ENCODE data around the gene DCAF8L2.
"Not testable (repeated sequence)": the region's sequence is repeated elsewhere in the genome, so short reads cannot be mapped to it uniquely, and the experiment has no call there.

The DCAF8L2 gene

GRCh38 chrX:27728291-27728690 is 138.1 kb downstream of the DCAF8L2 start:
- H3K27ac ChIP-seq = no peak overlapping the region
- no peak for TF ChIP-seq CTCF (conservative IDR thresholded peaks at IDR 0.05)

GRCh38 chrX:27731962-27732361 is 141.8 kb downstream of the DCAF8L2 start:
- no peak overlapping the region for H3K27ac ChIP-seq
- no peak for TF ChIP-seq CTCF (conservative IDR thresholded peaks at IDR 0.05)

DNA sequence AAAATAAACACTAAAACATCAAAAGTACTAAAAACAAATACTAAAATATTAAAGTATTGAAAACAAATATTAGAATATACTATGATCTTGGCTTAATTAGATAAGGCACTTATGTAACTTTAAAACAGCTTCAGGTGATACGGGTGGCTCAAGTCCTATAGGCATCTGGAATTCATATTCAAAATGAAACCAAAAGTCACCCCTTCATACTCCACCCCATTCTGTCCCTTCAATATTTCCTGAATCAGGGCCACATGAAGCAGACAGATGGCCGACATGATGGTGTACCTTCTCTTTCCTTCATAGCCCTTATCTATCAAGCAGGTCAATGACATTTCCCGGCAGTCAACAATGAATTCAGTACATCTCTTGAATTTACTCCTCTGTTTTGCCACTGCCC is 145.8 kb downstream of the DCAF8L2 start:
- no peak overlapping the region for H3K27ac ChIP-seq
- no peak for TF ChIP-seq CTCF (conservative IDR thresholded peaks at IDR 0.05)

GRCh38 chrX:27740933-27741332 is 150.8 kb downstream of the DCAF8L2 start:
- no peak overlapping the region for H3K27ac ChIP-seq
- TF ChIP-seq CTCF (conservative IDR thresholded peaks at IDR 0.05) = no peak

DNA sequence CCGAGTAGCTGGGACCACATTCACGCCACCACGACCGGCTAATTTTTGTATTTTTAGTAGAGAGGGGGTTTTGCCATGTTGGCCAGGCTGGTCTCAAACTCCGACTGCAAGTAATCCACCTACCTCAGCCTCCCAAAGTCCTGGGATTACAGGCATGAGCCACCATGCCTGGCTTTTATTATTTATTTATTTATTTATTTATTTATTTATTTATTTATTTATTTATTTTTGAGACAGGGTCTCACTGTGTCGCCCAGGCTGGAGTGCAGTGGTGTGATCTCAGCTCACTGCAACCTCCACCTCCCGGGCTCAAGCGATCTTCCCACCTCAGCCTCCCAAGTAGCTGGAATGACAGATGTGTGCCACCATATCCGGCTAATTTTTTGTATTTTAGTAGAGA is 153.4 kb downstream of the DCAF8L2 start:
- H3K27ac ChIP-seq = not testable (repeated sequence)

- no peak for TF ChIP-seq CTCF (conservative IDR thresholded peaks at IDR 0.05)
- H3K27ac ChIP-seq = no peak overlapping the region
These were observed 156.4 kb downstream of the DCAF8L2 start for GRCh38 chrX:27746516-27746915.

GRCh38 chrX:27750298-27750697 is 160.2 kb downstream of the DCAF8L2 start:
- H3K27ac ChIP-seq = not testable (repeated sequence)

DNA sequence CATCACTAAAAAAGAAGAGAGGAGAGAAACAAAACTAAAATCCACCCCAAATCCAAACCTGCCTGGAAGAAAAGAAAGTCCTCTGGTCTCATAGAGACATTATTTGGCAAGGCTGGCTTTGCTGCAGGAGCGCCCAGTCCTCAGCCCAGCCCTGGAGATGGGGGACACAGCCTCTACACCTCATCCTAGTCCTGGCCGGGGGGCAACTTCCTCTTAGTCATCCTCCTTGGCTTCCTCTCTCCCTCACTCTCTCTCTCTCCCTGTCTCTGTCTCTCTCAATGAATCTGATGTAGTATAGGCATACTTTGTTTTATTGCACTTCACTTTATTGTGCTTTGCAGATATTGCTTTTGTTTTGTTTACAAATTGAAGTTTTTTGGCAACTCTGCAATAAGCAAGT is 161.8 kb downstream of the DCAF8L2 start:
- no peak for TF ChIP-seq CTCF (conservative IDR thresholded peaks at IDR 0.05)

GRCh38 chrX:27765718-27766117 is 175.6 kb downstream of the DCAF8L2 start:
- no peak overlapping the region for H3K27ac ChIP-seq
- TF ChIP-seq CTCF (conservative IDR thresholded peaks at IDR 0.05) = no peak

More for the DNA sequence above, 161.8 kb downstream of the DCAF8L2 start:
- no peak overlapping the region for H3K27ac ChIP-seq

All from VCaP (cell line).